NCI-H82 treated with DMSO at 0.1 percent for 48 hours (cell line): Measurements from ENCODE around the gene ETFRF1.

Source experiments
- DNase-seq: peaks from one replicate; lab custom pipeline; 2025; ENCODE audit not compliant: unreplicated experiment; lab: John Stamatoyannopoulos, UW

ETFRF1 gene, protein sequence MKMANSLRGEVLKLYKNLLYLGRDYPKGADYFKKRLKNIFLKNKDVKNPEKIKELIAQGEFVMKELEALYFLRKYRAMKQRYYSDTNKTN

DNA sequence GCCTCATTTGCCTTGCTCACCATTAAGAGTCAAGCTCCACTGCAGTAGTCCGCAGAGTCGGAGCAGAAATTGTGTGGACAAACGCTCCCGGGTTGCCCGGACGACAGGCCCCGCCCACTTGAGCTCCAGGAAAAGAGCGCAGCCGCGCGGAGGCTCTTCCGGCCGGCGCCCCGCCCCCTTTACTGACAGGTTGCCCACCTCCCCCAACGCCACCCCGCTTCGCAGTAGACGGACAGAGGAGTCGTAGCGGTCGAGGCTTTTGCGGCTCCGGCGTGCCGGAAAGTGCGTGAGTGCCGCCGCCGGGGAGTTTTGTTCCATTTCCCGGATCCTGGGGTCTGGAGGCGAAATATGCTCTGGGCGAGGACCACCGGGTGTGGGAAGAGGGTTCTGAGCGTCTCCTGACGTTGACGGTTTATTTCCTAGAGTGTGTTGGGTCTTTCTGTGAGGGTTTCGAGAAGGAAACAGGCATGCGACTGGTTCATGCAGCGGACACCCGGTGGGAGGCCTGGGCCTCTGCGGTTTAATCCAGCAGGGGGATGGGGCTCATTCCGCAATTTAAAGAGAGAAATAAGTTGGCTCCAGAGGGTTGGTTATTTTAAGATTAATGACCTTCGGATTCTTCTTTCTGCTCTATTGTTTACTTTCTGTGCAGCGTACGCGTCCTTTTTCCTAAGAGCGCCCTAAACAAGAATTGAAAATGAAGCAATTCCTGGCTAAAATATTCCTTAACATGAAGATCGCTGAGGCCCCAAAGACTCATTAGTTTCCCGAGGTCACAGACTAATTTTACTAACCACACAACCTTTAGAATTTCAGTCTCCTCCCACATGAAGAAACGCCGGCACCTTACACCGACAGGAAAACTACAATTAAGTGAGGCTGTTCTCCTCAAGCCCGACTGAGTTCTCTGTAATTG, at the start of gene ETFRF1, which contains the start of gene DNAI7:
TSS of gene ETFRF1 (plus strand) at position 182 of the 916 bp plus-strand sequence. CDS start 8,720 bp downstream, outside the sequence.
TSS of gene DNAI7 (minus strand) at position 105 of the 916 bp plus-strand sequence. CDS start at position 23, 82 bp downstream.
- peak; percentile 93 for DNase-seq

DNA sequence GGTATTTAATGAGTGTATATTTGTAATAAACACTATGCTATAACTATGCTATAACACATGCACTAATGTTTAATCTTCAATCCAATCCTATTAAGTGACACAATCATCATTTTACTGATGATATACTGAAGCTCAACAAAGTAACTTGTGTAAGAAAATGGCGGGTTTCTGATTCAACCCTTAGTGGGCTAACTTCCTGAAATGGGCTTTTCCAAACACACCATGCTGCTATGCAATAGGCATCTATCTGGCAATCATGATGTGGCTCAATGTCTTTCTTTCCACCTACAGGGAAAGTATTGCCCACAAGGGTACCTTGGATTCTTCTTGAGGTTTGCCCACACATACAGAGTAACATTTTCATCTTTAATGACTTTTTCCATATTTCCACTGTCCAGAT, 48.4 kb upstream of the ETFRF1 start:
- no peak for DNase-seq

DNA sequence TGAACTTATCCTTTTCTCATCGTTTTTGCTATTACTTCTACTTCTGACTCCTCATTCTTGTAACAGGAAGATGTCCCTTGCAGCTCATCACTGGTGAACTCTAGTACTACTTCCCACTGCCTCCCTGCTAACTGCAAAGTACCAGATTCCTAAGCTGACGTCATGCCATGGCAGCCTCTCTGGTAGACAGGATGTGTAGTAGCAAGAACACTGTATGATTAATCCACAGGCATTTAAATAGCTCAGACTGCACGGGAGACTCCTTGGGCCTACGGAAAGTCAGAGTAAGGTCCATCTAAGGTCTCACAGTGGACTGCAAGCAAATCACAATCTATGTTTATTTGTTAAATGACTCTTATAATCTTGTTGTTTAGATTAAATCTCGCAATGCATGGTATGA, 43.6 kb upstream of the ETFRF1 start:
- DNase-seq: no peak

DNA sequence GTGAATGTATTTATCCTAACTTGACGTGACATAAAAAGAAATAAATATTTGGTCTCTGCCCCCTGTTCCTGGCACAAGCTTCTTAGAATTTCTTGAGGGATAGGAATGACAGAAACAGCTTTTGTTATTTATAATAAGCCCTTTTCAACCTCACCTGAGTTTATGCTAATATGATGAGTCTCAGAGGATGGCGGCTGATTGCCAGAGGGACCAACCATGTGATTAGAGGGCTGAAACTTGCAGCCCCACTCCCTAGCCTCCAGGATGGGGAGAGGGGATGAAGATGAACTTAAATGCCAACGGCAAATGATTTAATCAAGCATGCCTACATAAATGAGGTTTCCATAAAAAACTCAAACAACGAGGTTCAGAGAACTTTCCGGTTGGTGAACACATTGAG, 43.0 kb upstream of the ETFRF1 start:
- DNase-seq: no peak

DNA sequence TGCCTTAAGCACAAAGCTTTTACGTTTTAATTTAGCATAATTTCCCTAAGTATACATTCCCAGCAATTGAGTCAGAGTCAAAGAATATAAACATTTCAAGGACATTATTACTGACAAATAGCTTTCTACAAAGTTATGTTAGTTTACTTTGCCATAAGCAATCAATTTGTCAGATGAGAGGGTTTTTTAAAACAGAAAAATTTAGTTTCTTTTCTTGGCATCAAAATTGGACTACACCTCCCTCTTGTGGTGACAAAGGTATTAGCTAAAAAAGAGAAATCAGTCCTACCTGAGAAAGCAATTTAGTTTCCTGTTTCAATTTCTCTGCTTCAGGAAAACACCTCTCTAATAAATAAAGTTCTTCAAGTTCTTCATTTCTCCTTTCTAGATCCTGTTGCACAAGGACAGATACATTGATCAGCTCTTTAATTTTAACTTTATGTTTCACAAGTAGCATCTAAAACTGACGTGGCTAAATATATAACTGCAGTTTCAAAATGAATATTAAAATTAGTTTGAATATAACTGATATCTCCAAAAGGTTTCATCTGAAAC, 39.9 kb upstream of the ETFRF1 start:
- no peak for DNase-seq

DNA sequence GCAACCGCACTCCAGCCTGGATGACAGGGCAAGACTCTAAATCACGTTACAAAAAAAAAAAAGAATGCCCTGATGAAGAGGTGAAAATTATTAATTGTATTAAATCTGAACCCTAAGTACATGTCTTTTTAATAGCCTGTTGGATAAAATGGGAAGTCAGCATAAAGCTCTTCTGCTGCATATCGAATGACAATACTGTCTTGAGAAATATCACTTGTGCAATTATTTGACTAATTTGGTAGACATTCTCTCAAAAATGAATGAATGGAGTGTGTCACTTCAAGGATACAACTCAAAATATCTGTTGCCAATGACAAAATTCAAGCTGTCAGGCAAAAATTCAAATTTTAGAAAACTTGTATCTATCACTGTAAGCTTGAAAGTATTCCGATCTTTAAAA, 39.0 kb upstream of the ETFRF1 start:
- DNase-seq: no peak

DNA sequence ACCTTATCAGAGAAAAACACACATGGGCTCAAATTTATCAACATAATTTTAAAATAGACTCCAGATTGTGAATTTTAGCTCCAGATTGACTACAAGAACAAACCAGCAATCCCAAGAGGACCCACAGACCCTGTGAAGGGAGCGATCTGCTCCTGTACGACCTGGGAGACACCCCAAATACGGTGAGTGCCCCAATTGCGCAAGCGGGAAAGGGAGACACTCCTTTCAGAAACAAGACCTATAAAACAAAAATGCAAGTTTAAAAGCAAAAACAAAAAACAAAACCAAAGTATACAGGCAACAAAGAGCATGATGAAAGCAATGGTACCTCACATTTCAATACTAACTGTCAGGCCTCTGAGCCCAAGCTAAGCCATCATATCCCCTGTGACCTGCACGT, 32.2 kb upstream of the ETFRF1 start:
- no peak for DNase-seq

DNA sequence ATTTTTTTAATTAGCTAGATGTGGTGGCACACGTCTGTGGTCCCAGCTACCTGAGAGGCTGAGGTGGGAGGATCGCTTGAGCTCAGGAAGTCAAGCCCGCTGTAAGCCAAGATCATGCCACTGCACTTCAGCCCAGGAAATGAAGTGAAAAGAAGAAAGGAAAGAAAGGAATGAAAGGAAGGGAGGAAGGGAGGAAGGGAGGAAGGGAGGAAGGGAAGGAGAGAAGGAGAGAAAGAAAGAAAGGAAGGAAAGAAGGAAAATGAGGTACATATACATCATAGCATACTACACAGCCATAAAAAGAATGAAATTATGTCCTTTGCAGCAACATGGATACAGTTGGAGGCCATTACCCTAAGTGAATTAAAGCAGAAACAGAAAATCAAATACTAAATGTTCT, 12.3 kb upstream of the ETFRF1 start:
- DNase-seq: no peak

DNA sequence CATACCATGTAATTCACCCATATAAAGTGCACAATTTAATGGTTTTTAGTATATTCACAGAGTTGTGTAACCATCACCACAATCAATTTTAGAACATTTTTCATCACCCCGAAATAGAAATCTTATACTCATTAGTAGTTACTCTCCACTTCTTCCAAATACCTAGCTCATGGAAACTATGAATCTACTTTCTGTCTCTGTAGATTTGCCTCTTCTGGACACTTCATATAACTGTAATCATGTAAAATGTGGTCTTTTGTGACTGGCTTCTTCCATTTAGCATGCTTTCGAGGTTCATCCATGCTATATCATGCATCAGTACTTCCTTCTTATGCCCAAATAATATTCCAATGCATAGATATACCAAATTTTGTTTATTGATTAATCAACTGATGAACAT, 10.9 kb upstream of the ETFRF1 start:
- no peak for DNase-seq

DNA sequence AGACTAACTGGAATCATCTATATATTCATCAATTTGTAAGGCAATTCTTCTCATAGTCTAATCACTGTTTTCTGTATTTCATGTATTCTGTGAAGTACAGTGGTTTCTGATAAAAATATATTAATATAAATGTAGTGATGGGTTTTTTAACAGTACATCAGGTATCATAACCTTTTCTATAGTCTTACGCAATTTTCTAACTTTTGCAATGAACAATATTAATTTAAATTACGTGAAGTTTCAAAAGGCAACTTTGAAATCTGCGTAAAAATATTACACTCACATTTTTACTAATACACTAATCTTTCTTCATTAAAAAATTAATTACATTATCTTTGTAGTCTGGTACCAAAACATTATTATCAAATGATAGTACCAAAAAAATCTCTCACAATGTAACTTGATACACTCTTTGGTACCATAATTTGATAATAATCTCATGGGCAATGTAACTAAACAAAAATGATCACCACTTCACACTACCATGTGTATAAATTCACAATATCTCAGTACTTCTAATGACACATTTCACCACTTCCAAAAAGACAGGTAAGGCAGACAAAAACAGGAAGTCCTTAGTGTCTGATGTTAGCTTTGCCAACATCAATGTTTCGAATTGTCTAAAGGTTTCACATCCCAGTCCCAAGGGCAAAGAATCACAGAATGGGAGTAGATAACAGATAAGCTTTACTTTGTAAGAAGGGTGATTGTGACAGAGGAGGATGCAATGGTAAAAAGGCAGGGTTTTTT, 8.8 kb upstream of the ETFRF1 start:
- DNase-seq: no peak

DNA sequence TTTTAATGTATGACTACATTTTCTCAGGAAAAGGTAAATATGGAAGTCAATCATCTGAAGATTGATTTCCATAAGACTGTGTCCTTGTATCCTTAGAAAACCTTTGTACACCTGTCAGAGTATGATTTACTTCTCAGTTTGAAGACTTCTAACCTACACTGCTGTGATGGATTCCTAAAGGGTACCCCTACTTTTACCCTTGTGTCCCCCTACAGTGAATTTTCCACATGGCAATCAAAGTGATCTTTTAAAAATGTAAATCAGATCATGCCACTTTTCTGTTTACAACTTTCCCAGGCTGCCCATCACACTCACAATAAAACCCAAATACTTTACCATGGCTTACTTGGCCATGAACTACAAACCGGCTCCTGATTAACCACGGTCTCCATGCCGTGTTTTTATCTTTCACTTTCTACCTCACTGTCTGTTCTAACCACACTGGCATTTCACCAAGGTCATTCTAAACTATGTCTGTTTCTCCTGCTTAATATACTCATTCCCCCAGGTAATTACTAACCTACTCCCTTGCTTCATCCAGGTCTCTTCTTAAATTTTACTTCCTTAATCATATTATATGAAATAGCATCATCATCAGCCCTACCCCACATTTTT, 8.1 kb upstream of the ETFRF1 start:
- DNase-seq: no peak

DNA sequence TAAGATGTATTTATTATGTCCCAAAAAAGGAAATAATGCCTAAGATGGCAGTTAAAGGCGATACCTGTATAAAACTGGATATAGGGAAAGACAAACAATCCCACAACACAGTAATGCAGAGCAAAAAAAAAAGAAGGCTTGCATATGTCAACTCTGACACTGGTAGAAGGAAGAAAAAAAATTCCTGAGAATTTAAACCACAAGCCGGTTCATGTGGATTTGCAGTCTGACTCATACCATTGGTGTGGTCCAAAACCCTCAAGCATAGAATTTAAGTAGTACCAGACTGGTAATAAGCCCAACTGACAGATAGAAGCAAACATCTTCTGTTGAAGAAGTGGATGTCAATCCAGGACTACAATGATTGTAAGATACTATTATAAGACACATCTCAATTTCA, 7.3 kb upstream of the ETFRF1 start:
- DNase-seq: no peak

DNA sequence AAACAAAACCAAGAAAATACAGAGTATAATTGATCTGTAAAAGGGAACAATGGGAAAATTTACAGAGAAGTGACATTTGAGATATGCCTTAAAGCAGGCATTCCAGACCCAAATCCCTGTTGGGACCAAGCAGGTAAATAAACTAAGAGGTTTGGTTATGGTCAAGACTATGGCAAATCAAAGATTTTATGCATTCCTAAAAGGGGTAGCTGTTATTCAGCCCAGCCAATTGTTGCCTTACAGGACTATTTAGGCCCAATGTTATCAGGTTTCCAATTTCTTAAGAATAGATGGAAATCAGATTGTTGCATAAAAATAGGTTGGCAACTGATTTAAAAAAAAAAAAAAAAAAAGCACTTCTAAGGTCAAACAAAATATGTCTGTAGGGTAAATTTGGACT, 5.4 kb upstream of the ETFRF1 start:
- DNase-seq: no peak

DNA sequence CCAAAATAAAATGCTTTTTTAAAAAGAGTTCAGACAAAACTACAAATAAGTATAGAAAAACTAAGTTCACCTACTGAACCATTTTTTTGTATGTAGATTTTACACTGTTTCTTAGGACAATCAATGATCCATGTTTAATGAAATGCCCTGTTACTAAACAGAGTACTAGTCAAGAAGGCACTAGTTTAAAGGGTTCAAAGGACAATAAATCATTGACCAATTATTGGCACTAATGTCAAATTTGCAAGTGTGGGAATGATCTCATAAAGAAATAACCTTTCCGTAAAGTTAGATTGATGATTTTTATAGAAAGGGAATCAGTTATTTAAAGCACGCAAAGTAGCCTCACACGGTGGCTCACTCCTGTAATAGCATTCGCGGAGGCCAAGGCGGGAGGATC, 4.2 kb upstream of the ETFRF1 start:
- DNase-seq: no peak

DNA sequence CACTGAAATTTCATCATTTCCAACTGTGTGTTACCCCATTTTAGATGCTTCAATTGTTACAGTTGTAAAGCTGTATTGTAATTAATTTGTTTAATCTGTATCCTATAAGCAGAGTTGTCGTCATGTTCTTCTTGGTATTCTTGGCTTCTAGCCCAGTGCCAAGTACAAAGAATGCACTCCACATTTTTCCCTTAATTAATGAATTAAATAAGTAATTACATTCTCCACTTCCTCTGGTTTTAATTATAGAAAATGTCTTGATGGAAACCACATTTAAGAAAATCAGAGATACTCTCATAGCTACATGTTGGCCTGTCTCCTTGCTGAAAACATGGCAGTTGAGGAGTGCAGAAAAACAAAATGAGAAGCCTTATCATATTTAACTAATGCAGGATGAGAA, 823 bp upstream of the ETFRF1 start:
- no peak for DNase-seq

DNA sequence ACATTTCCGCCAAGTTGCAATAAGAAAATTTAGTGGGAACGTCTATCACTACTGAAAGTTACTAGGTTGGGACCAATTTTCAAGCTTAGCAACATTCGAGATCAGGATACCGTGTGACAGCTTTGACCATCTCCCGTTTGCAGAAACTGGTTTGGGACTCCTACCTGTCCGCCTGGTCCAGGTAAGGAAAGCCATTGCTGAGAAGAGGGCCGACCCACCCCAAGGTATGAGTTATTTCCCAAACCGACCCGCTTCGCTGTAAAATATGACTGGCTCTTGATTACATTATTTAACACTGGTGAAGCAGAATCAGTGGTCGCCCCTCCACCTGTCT, 348 bp upstream of the ETFRF1 start:
- DNase-seq: no peak

DNA sequence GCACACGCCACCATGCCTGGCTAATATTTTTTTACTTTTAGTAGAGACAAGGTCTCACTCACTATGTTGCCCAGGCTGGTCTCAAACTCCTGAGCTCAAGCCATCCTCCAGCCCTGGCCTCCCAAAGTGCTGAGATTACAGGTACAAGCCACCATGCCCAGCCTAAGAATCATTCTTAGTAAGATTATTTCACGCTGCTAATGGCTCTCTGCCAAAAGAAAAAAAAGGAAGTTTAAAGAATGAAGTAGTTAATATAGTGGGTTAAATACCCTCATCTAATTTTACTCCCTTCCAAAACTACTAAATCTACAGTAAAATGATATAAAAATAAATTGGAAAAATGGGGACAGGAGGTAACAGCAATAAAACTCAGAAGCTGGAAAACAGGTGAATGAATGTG, 2.6 kb downstream of the ETFRF1 start:
- no peak for DNase-seq

DNA sequence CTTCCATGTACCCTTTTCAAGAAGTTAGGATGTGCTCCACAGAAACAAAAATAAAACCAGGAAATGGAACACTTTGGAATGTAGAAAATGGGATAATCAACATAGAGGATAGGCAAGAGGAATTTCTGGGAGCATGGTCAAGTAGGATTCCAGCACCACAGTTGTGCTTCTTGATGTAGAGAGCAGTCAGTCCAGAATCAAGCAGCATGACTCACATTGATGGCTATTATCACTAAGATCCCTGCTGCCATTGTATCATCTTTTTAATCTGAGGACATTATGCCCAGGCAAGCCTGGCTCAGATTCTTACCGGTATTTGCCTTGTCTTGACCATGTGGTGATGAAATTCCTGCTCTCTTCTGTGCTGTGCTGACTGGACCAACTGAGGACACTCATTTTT, 5.7 kb downstream of the ETFRF1 start:
- DNase-seq: no peak

DNA sequence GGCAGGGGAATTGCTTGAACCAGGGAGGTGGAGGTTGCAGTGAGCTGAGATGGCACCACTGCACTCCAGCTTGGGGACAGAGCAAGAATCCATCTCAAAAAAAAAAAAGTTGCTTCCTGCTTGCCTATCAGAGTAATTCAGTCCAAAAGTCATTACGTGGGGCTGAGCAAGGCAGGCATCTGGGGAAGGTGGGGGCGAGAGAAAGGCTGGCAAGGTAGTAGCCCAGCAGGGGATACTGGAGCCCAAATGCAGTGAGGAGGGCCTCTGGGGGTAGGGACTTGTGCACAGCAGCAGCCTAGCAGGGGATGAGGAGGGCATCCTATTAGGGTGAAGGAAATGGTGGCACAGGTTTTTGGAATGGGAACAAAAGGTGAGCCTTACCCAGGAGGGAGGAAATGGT, 7.1 kb downstream of the ETFRF1 start:
- no peak for DNase-seq

DNA sequence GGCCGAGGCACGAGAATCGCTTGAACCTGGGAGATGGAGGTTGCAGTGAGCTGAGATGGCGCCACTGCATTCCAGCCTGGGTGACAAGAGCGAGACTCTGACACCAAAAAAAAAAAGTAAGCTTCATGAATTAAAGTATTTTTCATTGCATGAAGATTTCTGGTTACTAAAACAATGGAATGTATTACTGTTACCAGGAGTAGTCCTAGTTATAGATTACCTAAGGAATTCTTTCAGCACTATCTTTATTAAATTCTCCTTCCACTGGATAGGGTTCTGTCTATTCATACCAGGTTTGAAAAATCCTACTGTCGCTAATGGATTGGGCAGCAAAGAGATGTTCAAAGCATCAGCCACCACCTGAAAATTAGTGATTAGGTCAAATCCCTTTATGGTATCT, 12.4 kb downstream of the ETFRF1 start:
- no peak for DNase-seq

DNA sequence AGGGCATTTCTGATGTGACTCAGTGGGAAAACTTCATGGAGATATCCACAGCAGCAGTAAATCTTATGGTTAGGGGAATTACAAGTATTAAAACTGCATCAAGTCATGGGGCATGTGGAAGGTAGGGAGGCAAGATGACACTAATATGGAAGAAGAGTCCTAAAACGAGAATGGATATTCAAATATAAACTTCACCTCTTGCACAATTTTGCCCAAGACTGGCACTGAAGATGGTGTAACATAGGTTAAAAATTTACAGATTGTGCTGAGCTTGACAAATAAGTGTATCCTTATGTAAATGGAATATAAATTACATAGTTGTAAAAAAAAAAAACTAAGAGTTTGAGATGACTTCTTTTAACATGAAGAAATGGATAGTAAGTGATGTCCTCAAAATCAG, 12.8 kb downstream of the ETFRF1 start:
- no peak for DNase-seq
